Small intestine (tissue), 7 donors: ENCODE measurements around the gene MMP24OS. TPM values are rescaled to one million over a fixed set of nuclear protein-coding genes. Genes with fewer than 3 reads are reported as not detected.

Experiments used
- DNase-seq, 2 donors: peaks; one replicate each; pipeline versions ENCODE4 v3.0.0 to v3.0.0-alpha.2; 2013
- FAIRE-seq: peaks from 2 replicates; lab custom pipeline; 2012; peaks lifted over from hg19 to GRCh38; lab: Jason Lieb, UNC
- H3K27ac ChIP-seq, 3 donors: one replicate each; pipeline ENCODE4 v1.5.1; 2013; ENCODE audit warnings: low read length in 2 of 3, mild to moderate bottlenecking in 2 of 3, control low read depth in 1 of 3, inconsistent platforms in 1 of 3, low read depth in 1 of 3, moderate library complexity in 1 of 3
- H3K27me3 ChIP-seq, 3 donors: one replicate each; pipeline ENCODE4 v1.6.1; 2013; ENCODE audit warnings: low read length in 3 of 3, inconsistent platforms in 1 of 3; ENCODE audit not compliant: control insufficient read depth in 3 of 3, insufficient read depth in 3 of 3
- H3K36me3 ChIP-seq, 3 donors: one replicate each; pipeline ENCODE4 v1.6.1; 2013; ENCODE audit warnings: low read length in 3 of 3, inconsistent platforms in 1 of 3, low read depth in 1 of 3, mild to moderate bottlenecking in 1 of 3, moderate library complexity in 1 of 3; ENCODE audit not compliant: control insufficient read depth in 3 of 3, insufficient read depth in 2 of 3
- H3K4me1 ChIP-seq, 3 donors: one replicate each; pipeline ENCODE4 v1.6.1; 2013; ENCODE audit warnings: low read length in 2 of 3, inconsistent platforms in 1 of 3, low read depth in 1 of 3, mild to moderate bottlenecking in 1 of 3, moderate library complexity in 1 of 3; ENCODE audit not compliant: control insufficient read depth in 3 of 3, insufficient read depth in 2 of 3
- H3K4me3 ChIP-seq, 3 donors: one replicate each; pipeline ENCODE4 v1.5.1; 2013; ENCODE audit warnings: low read length in 3 of 3, control low read depth in 1 of 3, inconsistent platforms in 1 of 3, low read depth in 1 of 3, mild to moderate bottlenecking in 1 of 3, moderate library complexity in 1 of 3
- H3K9me3 ChIP-seq, 2 donors: one replicate each; pipeline ENCODE4 v1.6.1; 2013; ENCODE audit warnings: low read depth in 1 of 2, low read length in 1 of 2; ENCODE audit not compliant: control insufficient read depth in 2 of 2, insufficient read depth in 1 of 2
- WGBS, 3 donors: extraction: QIAGEN DNeasy Blood & Tissue Kit; methylation state at CpG; one replicate each; pipeline ENCODE4 v1.1.7; 2013; 5-methylcytosine and 5-hydroxymethylcytosine counted together
- polyA plus RNA-seq, 4 donors: library from polyadenylated mRNA; stranded (reverse) in 3 of 4; unstranded in 1 of 4; fragments of 200-250 nt in 3 of 4; fragments of 120-200 nt in 1 of 4; gene quantifications; one replicate each; pipeline versions ENCODE4 v1.2.1 to v1.2.3, GENCODE V29; 2013
- donor health status: healthy with polysubstance abuse.
- donor health status: control.
- donor health status: control.
- donor health status: Bipolar disorder and iron deficiency.
- donor health status: healthy.

The MMP24OS gene
- polyA plus RNA-seq, 4 donors, result 28.4 to 88.8 (median 56.3) TPM

DNA sequence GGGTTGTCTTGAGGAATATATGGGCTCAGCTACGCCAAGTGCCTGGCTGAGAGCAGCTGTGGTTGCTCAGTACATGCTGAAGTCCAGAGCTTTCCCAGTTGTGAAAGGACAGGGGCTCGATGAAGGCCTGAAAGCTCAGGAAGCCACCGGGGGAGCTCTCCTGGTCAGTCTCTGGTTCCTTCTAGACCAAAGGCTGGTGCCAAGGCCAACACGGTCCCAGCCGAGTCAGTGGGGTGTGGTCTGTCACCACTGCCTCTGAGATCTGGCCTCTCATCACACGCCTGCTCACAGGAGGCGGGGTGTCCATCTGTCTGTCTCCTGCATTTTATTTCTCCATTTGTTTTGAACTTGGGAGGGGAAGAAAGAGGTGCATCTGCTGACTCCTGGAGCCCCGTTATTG, 19.2 kb upstream of the MMP24OS start:
- FAIRE-seq, result no peak
- Histone ChIP-seq H3K27ac (no peak overlapping the region), H3K4me3 (no peak overlapping the region), H3K36me3 (peaks cover 0 to 4% (median 0%) of the 10 kb centered on the region in 3 donors), H3K9me3 (no peaks in the 10 kb centered on the region), H3K27me3 (no peaks in the 10 kb centered on the region), H3K4me1 (no peaks in the 10 kb centered on the region)
- WGBS, 3 donors, result 51 to 57% (median 53%) methylated on average over 8 of the region's 8 CpGs
- no peak for DNase-seq

DNA sequence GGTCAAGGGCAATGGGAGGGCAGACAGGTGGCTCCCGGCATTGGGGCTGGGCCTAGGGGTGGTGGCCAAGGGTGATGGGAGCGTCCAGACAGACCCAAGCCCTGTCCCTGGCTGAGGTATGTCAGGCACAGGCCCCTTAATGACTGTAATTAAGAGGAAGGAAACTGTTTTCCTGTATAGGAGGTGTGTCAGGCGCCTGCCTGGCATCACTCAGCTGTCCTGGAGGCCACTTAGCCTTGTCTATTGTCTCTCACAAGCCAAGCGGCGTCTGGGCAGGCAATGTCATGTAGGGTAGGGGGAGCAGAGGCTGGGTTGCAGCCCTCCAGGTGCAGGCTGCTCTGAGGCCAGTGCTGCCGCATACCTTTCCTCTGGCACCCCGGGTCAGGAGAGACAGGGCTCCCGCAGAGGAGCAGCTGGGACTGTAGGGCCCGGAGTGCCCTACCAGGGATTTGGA, 18.2 kb upstream of the MMP24OS start:
- Histone ChIP-seq H3K27me3 (no peaks in the 10 kb centered on the region), H3K36me3 (no peaks in the 10 kb centered on the region), H3K9me3 (no peaks in the 10 kb centered on the region), H3K4me3 (no peak overlapping the region), H3K27ac (no peak overlapping the region), H3K4me1 (no peaks in the 10 kb centered on the region)
- FAIRE-seq (no peak), DNase-seq (no peak)
- WGBS, 3 donors, result 57 to 61% (median 60%) methylated on average over 9 of the region's 9 CpGs

DNA sequence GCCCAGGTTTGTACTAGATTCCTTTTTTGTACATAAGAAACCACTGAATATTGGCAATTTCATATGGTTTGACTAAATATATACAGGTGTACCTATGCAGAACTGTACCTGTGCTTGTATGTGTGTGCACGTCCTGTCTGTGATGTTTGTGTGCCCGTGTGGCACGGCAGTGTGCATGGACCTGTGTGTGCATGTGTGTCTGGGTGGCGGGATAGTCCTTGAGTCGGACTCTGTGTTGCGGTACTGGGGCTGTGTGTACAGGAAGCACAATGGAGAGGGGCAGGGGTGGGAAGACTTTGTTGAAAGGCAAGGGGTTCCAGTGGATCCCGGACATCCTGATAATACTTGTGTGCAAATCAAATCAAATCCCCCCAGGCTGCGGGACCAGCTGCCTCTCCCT, 17.8 kb upstream of the MMP24OS start:
- 66 to 77% (median 76%) methylated on average over 8 of the region's 8 CpGs for WGBS, 3 donors
- Histone ChIP-seq H3K36me3 (no peaks in the 10 kb centered on the region), H3K4me1 (no peaks in the 10 kb centered on the region), H3K27ac (no peak overlapping the region), H3K27me3 (no peaks in the 10 kb centered on the region), H3K9me3 (no peaks in the 10 kb centered on the region), H3K4me3 (no peak overlapping the region)
- no peak for DNase-seq
- no peak for FAIRE-seq

DNA sequence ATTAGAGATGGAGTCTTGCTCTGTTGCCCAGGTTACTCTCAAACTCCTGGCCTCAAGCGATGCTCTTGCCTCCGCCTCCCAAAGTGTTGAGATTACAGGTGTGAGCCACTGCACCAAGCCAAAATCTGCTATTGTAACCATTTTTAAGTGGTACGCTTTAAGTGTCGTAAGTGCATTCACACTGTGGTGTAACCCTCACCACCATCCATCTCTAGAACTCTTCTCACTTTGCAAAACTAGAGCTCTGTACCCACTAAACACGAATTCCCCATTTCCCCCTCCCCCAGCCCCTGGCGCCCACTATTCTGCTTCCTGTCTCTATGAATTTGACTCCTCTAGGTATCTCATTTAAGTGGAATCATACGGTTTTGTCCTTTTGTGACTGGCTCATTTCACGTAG, 17.1 kb upstream of the MMP24OS start:
- no peaks in the 10 kb centered on the region for H3K36me3 ChIP-seq
- no peak overlapping the region for H3K27ac ChIP-seq
- H3K27me3 ChIP-seq, result no peaks in the 10 kb centered on the region
- H3K4me1 ChIP-seq, result no peaks in the 10 kb centered on the region
- H3K4me3 ChIP-seq, result no peak overlapping the region
- DNase-seq, result no peak
- WGBS, 3 donors, result 70 to 84% (median 70%) methylated on average over 8 of the region's 8 CpGs
- FAIRE-seq, result no peak
- H3K9me3 ChIP-seq, result no peaks in the 10 kb centered on the region

DNA sequence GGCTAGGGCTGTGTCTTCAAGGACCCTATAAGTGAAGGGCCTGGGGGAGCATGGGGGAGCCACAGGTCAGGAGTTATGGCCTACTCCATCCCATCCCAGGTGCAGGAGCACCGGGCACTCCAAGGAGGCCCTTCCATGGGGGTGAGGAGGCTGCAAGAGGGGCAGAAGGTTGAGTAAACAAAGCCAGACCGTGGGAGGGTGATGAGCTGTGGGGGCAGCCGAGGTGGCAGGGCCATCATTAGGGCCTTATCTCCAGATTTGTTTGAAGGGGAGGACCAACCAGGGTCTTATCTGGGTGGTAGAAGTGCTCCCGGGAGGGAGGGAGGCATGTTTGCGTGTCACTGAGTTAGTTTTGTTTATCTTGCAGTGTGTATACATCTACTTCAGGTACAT, 16.4 kb upstream of the MMP24OS start:
- H3K27ac ChIP-seq, result no peak overlapping the region
- FAIRE-seq (no peak), DNase-seq (no peak)
- no peaks in the 10 kb centered on the region for H3K4me1 ChIP-seq
- no peaks in the 10 kb centered on the region for H3K36me3 ChIP-seq
- WGBS, 3 donors, result 25 to 41% (median 39%) methylated on average over 5 of the region's 5 CpGs
- H3K27me3 ChIP-seq, result no peaks in the 10 kb centered on the region
- H3K4me3 ChIP-seq, result no peak overlapping the region
- no peaks in the 10 kb centered on the region for H3K9me3 ChIP-seq

DNA sequence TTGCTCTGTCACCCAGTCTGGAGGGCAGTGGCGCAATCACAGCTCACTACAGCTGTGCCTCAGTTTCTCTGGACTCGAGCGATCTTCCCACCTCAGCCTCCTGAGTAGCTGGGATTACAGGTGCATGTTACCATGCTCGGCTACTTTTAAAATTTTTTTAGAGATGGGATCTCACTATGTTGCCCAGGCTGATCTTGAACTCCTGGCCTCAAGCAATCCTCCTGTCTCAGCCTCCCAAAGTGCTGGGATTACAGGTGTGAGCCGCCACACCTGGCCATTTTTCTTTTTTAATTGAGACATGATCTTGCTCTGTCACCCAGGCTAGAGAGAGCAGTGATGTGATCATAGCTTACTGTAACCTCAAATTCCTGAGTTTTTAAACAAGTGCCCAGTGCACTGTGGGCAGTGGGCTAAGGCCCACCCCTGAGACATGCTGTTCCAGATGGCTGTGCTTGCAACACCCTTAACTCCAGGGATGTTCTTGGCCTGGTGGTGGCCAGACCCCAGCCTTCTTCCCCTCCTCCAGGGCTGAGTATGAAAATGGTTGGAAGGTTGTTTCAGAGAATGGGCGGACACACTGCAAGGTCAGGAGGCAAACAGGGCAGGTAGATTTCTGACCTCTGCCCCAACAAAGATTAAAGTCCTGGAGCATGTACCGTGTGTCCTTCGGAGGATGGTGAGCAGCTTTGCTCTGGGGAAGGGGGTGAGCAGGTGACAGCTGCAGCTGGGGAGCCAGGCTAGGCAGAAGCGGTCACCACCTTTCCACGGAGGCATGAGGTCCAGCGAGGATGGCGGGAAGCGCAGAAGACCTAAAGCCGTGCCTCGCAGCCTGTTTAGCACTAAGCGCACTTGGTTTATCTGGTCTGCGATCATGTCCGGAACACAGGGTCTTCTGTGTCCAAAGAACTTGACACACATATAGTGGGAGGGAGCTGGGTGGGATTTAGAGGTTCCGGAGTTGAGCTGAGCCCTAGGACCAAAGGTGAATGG, 15.7 kb upstream of the MMP24OS start:
- no peaks in the 10 kb centered on the region for H3K27me3 ChIP-seq
- FAIRE-seq (no peak), DNase-seq (no peak)
- no peaks in the 10 kb centered on the region for H3K9me3 ChIP-seq
- no peak overlapping the region for H3K4me3 ChIP-seq
- no peaks in the 10 kb centered on the region for H3K36me3 ChIP-seq
- WGBS, 3 donors, result 86 to 87% (median 87%) methylated on average over 19 of the region's 19 CpGs
- no peak overlapping the region for H3K27ac ChIP-seq
- H3K4me1 ChIP-seq, result no peaks in the 10 kb centered on the region

DNA sequence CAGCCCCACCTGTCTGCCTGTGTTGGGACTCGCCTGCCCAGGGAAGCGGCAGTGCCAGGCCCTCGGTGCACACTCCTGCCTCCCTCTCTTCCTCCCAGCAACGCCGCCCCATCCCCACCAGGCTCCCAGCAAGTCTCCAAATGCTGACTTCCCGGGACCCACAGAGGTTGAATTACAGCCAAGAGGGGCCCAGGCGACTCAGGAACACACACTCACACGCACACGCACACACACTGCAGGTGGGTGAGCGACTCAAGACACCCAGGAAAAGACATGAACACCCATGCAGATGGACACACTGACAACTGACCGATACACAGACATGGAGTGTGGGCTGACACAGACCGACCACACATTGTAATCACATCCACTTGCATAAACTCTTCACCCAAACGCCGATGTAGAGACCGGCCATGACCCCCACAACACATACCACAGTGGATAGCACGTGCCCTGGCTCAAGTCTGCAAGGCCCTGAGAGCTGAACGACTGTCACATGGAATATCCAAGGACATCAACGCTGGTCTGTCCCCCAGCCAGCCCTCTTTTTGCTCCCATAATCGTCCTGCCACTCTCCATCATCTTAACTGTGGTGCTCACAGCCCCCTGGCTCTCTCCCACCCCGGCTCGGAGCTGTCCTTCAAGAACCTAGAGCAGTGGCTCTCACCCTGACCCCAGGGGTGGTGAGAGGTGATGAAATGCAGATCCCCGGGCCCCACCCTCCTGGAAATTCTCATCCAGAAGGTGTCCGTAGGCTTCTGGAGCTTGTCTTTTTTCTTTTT, 14.8 kb upstream of the MMP24OS start:
- Histone ChIP-seq H3K9me3 (no peaks in the 10 kb centered on the region), H3K27ac (no peak overlapping the region), H3K27me3 (no peaks in the 10 kb centered on the region), H3K36me3 (no peaks in the 10 kb centered on the region), H3K4me1 (peaks cover 0 to 4% (median 0%) of the 10 kb centered on the region in 3 donors), H3K4me3 (no peak overlapping the region)
- no peak for DNase-seq
- WGBS, 3 donors, result 75 to 80% (median 78%) methylated on average over 23 of the region's 23 CpGs
- no peak for FAIRE-seq

DNA sequence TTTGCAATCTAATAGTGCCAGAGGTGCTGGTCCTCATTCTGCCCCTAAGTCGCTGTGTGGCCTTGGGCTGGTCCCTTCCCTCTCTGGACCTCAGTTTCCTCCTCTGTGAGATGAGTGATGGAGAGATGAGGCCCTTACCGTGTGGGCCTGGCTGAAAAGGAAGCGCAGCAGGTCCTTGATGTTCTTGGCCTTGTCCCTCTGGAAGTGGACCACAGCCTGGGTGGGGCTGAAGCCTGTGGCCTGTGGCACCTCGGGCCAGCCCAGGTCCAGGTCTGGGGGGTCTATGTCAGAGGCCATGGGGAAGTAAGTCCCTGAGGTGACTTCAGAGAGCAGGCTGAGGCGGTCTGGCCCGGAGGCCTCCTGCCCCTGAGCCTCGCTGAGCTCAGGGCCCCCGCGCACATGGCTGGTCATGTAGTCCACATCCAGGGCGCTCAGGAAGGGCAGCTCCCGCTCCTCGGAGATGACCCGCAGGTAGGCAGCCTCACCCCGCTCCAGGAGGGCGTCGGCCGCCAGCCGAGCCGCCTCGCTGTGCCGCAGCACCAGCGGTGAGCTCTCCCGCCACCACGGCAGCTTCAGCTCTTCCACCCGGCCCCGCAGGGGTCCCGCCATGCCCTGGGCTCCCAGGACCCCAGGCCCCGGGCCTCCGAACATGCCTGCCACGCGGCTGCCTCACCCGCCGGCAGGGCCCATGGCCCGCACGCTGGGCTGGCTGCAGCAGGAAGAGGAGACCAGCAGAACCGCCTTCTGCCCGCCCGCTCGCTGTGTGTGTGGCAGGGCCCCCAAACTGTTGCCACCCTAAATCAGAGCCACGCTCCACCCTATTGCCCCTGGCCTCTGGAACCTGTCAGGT, 14.0 kb upstream of the MMP24OS start, which contains the start of gene FAM83C:
TSS of gene FAM83C (minus strand) at position 772 of the 850 bp plus-strand sequence. CDS start at position 651, 121 bp downstream.
- FAIRE-seq, result no peak
- Histone ChIP-seq H3K4me1 (peaks cover 0 to 11% (median 0%) of the 10 kb centered on the region in 3 donors), H3K9me3 (no peaks in the 10 kb centered on the region), H3K27me3 (no peaks in the 10 kb centered on the region), H3K27ac (no peak within 1 kb of the TSS), H3K36me3 (no peaks in the 10 kb centered on the region), H3K4me3 (no peak within 1 kb of the TSS)
- DNase-seq, result no peak
- WGBS, 3 donors, result 84 to 87% (median 85%) methylated on average over 20 to 40 of the region's 40 CpGs
